Stimulated activated CD8-positive, alpha-beta memory T cell treated with anti-CD3 and anti-CD28 coated beads, Interleukin-15, amount 100 ng/mL, for 1 hour (primary cell): Measurements from ENCODE around the gene CD34.
"Not testable (repeated sequence)": the region's sequence is repeated elsewhere in the genome, so short reads cannot be mapped to it uniquely, and the experiment has no call there.

Source experiments
- DNase-seq: peaks from one replicate; pipeline ENCODE4 v3.0.0-alpha.2; 2020; ENCODE audit warnings: low read depth

CD34 gene

DNA sequence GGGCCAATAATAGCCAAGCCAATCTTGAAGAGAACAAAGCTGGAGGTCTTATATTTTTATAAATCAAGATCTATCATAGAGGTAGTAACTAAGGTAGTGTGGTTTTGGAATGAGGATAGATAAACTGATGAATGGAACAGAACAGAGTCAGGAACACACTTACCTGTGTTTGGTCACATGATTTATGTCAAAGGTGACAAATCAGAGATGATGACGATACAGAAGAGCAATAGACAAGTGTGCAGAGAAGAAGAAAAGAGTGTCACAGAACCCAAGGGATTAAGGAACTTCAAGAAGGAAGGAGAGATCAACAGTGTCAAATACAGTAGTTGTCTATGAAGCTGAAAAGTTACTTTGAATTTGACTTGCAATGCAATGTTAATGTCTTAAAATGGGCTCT is 16.1 kb upstream of the CD34 start:
- no peak for DNase-seq

DNA sequence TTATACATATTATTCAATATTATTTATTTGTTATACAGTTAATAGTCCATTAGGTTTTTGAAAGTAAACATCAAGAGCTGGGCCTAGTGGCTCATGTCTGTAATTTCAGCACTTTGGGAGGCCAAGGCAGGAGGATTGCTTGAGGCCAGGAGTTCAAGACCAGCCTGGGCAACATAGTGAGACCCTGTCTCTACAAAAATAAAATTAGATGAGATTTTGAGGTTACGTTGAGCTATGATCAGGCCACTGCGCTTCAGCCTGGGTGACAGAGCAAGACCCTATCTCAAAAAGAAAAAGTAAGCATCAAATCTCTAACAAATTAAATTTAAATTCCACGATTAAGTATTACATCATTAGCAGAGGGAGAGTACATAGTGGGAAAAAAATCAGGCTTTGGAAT is 15.0 kb upstream of the CD34 start:
- DNase-seq, result not testable (repeated sequence)

DNA sequence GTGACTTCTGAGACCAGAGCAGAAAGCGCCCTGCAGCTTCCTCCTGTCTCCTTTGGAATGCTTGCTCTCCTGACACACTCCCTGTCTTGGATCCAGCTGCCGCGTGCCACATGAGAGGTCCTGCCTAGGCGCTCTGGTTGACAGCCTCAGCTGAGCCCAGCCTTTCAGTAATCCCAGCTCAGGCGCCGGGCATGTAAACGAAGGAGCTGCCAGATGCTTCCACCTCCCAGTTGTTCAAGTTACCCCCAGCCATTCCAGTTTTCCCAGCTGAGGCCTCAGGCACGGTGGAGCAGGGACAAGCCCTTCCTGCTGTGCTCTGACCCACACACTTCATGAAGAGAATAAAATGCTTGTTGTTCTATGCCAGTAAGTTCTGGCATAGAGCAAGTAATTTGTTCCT is 14.3 kb upstream of the CD34 start:
- no peak for DNase-seq

GRCh38 chr1:207923561-207923960 is 12.6 kb upstream of the CD34 start:
- DNase-seq, result no peak

GRCh38 chr1:207923121-207923520 is 12.2 kb upstream of the CD34 start:
- DNase-seq, result no peak

GRCh38 chr1:207922554-207922953 is 11.6 kb upstream of the CD34 start:
- no peak for DNase-seq

DNA sequence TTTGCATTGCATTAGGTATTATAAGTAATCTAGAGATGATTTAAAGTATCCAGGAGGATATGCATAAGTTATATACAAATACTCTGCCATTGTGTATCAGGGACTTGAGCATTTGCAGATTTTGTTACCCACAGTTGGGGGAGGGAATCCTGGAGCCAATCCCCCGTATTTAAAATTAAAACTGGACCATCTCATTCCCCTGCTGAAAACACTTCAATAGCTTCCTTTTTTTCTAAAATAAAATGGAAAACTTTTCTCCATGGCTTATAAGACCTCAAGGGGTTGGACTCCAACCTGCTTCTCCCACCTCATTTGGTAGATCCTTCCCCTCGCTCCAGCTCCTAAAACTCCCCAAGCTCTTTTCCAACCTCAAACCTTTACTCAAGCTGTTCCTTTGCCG is 10.4 kb upstream of the CD34 start:
- no peak for DNase-seq

DNA sequence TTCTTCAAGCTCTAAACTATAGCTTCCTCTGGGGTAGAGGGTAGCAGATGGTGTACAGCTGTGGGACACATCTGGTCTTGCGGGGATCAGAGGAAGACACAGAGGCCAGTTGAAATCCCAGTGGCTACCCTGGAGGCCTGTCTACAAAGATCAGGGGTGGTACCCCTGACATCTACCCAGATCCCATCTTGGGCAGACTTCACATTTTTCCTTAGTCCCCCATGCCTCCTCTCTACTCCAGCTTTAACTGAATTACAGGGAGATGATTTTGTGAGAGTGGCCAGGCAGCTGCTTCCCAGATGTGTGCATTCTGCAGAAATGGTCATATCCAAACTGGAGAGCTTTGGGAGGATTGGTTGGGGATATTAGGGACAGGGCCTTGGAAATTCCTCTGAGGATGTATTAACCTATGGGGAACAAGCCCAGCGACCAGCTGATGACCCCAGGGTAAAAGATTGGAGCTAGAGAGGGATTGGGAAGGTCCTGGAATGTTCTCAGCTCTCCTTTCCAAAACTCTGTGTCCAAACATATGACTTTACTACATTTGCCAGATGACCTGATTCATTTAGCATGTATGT is 9.6 kb upstream of the CD34 start:
- no peak for DNase-seq

DNA sequence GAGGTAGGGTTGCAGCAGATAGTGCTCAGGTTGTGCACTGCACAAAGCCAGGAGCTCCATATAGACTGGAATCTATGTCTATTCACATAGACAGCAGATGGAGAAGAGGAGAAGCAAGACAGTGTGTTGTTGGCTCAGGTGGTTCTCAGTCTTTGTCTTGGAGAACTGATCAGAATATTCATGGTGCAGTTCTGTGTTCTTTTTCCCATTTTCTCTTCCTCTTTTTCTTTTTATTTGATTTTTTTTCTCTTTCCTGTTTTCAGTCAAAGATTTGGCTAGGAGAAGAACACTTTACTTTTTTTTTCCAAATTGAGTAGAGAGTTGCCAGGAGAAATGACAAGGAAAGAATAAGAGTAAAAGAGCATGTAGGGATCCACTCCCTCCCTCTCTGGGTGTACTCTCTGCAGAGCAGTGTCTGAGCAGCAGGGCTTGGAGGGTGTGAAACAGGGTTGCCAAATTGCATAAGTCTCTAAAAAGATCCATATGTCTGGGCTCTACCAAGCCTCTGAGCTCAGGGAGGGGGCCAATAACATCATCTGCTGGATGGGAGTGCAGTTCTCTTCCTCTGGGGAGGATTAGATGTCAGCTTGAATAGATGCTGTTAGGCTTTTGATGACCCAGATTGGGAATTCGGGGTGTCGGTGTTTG is 8.7 kb upstream of the CD34 start:
- no peak for DNase-seq

DNA sequence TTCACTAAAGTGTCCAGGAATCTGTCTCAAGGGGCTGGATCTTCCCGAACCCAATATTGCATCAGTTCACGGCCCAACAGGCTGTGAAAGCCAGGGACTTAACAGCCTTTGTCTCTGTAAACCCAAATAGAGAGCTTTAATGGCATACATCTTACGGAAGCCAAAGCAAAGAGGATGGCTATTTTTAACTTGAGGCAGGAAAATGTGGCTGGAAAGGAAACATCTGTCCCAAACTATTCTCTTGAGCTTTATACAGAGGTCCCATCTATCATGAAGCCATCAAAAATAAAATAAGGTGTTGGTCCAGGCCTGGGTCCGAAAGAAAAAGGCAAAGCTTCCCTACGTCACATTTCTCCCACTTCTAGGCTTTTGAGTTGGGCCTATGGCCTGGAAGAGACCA is 7.7 kb upstream of the CD34 start:
- DNase-seq, result no peak

DNA sequence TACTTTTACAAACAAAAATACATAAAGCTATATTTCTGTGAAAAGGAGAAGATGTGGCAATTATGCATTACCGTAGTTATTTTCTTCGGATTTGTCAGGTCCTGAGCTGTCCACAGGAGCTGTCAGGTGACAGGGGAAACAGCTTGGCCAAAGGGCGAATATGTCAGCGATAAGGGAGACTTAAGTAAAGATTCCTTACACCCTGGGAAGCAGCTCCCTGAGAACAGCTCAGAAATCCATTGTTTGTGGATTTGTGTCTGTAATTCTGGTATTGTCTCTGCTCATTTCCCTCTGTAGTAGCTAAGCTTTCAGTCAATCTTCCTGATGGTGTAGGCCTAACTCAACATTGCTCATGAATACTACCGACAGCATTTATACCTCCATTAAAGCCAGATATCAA is 7.1 kb upstream of the CD34 start:
- no peak for DNase-seq

- DNase-seq, result no peak
Observed at GRCh38 chr1:207917080-207917479, 6.2 kb upstream of the CD34 start.

DNA sequence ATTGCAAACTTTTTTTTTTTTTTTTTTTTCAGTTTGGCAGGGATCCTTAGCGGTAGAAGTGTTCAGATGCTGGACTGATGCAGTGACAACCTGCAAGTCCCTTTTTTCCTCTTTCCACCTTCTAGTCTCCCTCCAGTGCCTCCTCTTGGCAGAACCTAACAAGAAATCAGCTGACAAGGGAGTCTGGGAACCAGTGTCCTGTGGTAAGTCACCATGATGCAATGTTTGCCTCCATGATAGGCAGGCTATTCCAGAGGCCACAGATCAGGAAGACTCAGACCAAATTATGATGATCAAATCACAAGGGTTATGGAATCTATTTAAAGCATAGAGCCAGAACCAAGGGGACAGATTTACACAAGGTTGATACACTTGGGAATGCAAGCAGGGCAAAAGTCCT is 3.0 kb upstream of the CD34 start:
- no peak for DNase-seq

- DNase-seq, result no peak
Observed at GRCh38 chr1:207911856-207912760, 1.2 kb upstream of the CD34 start.

GRCh38 chr1:207909687-207910086 is 1.2 kb downstream of the CD34 start:
- DNase-seq, result no peak

GRCh38 chr1:207908107-207908734 is 2.7 kb downstream of the CD34 start:
- no peak for DNase-seq

- DNase-seq, result no peak
Observed at GRCh38 chr1:207904391-207904790, 6.5 kb downstream of the CD34 start.

DNA sequence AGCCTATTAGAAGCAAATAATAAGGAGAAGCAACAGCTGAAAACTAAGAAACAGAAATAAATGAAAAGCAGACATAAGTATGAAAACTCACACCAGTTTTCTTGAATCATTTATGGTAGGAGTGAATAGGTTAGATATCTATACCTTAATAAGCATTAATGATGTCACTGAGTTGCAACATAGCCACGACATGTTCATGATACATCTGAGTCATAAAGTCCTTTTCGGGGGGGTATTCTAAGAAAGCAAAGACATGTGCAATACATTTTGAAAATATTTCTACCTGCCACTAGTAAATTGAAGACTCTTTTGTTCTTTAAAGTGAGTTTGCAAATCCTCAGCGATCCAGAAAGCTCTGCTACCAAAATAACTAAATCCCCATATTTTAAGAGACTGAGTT is 7.2 kb downstream of the CD34 start:
- DNase-seq, result no peak

DNA sequence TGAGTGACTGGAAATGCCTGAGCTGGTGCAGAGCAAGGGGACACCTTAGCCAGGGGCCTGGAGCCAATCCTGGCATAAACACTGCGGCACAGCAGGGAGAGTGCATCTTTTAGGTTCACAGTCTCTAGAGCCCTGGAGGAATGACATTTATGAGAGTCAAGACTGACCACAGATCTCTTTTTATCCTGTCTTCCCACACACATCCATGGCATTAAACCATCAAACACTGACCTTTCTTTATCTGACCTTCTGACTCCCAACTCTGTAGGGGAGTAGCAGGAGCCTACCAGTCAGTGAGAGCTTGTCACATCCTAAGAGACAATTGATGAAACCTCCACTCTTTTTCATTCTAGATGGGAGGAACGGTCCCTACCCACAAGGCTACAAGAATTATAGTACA is 7.9 kb downstream of the CD34 start:
- DNase-seq, result no peak

- DNase-seq, result no peak
Observed at GRCh38 chr1:207902566-207902965, 8.4 kb downstream of the CD34 start.

DNA sequence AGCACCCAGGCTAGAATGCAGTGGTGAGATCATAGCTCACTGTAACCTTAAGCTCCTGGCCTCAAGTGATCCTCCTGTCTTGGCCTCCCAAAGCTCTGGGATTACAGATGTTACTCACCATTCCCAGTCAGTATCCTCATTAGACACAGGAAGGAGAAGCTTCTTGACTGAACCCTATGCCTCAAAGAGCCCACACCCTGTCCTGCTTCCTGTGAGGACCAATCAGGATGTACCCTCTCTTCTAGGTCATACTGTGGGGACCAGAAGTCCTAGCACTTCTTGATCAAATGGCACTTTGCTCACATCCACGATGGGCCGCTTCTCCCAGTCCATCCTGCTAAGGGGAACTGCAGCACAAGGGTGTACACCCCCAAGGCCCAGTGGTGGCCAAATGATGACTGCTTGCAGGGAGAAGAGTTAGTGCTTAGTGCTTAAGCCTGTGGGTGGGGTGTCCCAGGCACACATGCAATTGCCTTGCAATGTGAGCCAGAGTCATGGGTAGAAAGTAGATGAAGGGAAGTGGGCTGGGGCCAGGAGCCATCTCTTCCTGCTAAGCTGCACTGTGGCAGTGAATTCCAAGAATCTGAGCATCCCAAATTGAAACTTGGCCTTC is 9.8 kb downstream of the CD34 start:
- no peak for DNase-seq

DNA sequence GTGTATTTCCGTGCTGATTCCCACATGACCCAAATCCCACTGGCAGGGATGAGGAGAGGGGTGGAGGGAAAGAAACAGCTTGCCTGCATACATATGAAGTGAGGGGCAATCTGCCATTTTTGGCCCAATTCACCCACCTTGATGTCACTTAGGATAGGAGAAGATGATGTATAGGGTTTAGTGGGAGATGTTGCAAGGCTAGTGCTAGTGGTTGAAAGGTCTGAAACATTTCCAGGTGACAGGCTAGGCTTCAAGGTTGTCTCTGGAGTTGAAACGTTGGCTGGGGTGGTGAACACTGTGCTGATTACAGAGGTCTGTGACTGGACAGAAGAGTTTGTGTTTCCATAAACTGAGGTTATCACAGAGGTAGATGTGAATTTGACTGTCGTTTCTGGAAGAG is 12.1 kb downstream of the CD34 start:
- no peak for DNase-seq
